Astrocyte (in vitro differentiated cells and primary cell): ENCODE results near the gene TSNAXIP1. TPM values are rescaled to one million over a fixed set of nuclear protein-coding genes. Genes with fewer than 3 reads are reported as not detected.

Experiments
- DNase-seq: peaks from one replicate; pipeline ENCODE4 v3.0.0-alpha.2; 2010; ENCODE audit warnings: low read depth
- FAIRE-seq: peaks from 2 replicates; lab custom pipeline; 2011; peaks lifted over from hg19 to GRCh38; lab: Jason Lieb, UNC
- H2AFZ ChIP-seq: 2 replicates; pipeline ENCODE4 v1.6.0; 2012; ENCODE audit warnings: low read depth, low read length, inconsistent platforms
- H3K27ac ChIP-seq: 2 replicates; pipeline ENCODE4 v1.5.1; 2011; ENCODE audit warnings: low read depth, low read length, inconsistent platforms
- H3K27me3 ChIP-seq: 2 replicates; pipeline ENCODE4 v1.6.0; 2011; ENCODE audit warnings: low read length, inconsistent platforms; ENCODE audit not compliant: insufficient read depth
- H3K36me3 ChIP-seq: 2 replicates; pipeline ENCODE4 v1.5.1; 2011; ENCODE audit warnings: low read length, inconsistent platforms; ENCODE audit not compliant: insufficient read depth
- H3K4me1 ChIP-seq: 2 replicates; pipeline ENCODE4 v1.5.1; 2011; ENCODE audit warnings: low read length, inconsistent platforms; ENCODE audit not compliant: insufficient read depth
- H3K4me2 ChIP-seq: 2 replicates; pipeline ENCODE4 v1.6.0; 2012; ENCODE audit warnings: low read length, inconsistent platforms
- H3K4me3 ChIP-seq: 2 replicates; pipeline ENCODE4 v1.5.1; 2011; ENCODE audit warnings: low read depth, mild to moderate bottlenecking, low read length, inconsistent platforms; ENCODE audit not compliant: insufficient read depth
- H3K79me2 ChIP-seq: 2 replicates; pipeline ENCODE4 v1.6.0; 2012; ENCODE audit warnings: mild to moderate bottlenecking, low read length, inconsistent platforms; ENCODE audit not compliant: insufficient read depth
- H3K9ac ChIP-seq: 2 replicates; pipeline ENCODE4 v1.6.0; 2012; ENCODE audit warnings: mild to moderate bottlenecking, low read length, inconsistent platforms
- H3K9me3 ChIP-seq: 2 replicates; pipeline ENCODE4 v1.5.1; 2012; ENCODE audit warnings: low read depth, mild to moderate bottlenecking, low read length, inconsistent platforms; ENCODE audit not compliant: insufficient read depth
- H4K20me1 ChIP-seq: 2 replicates; pipeline ENCODE4 v1.6.0; 2012; ENCODE audit warnings: low read length, inconsistent platforms; ENCODE audit not compliant: insufficient read depth
- H3K27ac Mint-ChIP-seq: one replicate; pipeline ENCODE4 v1.8.0; 2021; ENCODE audit warnings: mild to moderate bottlenecking, mixed read lengths; ENCODE audit not compliant: unreplicated experiment
- H3K27me3 Mint-ChIP-seq: one replicate; pipeline ENCODE4 v1.8.0; 2021; ENCODE audit warnings: low read depth, mixed read lengths; ENCODE audit not compliant: unreplicated experiment
- H3K36me3 Mint-ChIP-seq: one replicate; pipeline ENCODE4 v1.8.0; 2021; ENCODE audit warnings: low read depth, mixed read lengths; ENCODE audit not compliant: unreplicated experiment
- H3K4me1 Mint-ChIP-seq: one replicate; pipeline ENCODE4 v1.8.0; 2021; ENCODE audit warnings: low read depth, mixed read lengths; ENCODE audit not compliant: unreplicated experiment
- H3K4me3 Mint-ChIP-seq: one replicate; pipeline ENCODE4 v1.8.0; 2021; ENCODE audit warnings: mild to moderate bottlenecking, moderate library complexity, mixed read lengths; ENCODE audit not compliant: unreplicated experiment
- H3K9me3 Mint-ChIP-seq: one replicate; pipeline ENCODE4 v1.8.0; 2021; ENCODE audit warnings: mild to moderate bottlenecking, mixed read lengths; ENCODE audit not compliant: unreplicated experiment
- CTCF ChIP-seq: IDR thresholded peaks from 2 replicates; pipeline ENCODE4 v1.5.1; 2011; ENCODE audit warnings: low read depth, mild to moderate bottlenecking, inconsistent platforms, low read length, moderate library complexity; ENCODE audit not compliant: insufficient read depth
- EZH2 ChIP-seq: IDR thresholded peaks from 2 replicates; pipeline ENCODE4 v1.6.1; 2012; ENCODE audit warnings: mild to moderate bottlenecking, low read length, inconsistent platforms; ENCODE audit not compliant: insufficient read depth
- total RNA-seq: library from RNA; stranded (reverse); gene quantifications from 2 replicates; pipeline ENCODE4 v1.2.1, GENCODE V29; 2021

The TSNAXIP1 gene
- total RNA-seq, 1 donor from 2014 or later = 1.5 TPM

GRCh38 chr16:67837811-67838210 lies 31.1 kb downstream of the TSNAXIP1 start:
- H3K4me2 ChIP-seq = no peak overlapping the region
- no peak overlapping the region for H3K9ac ChIP-seq
- no peak for FAIRE-seq
- H3K27ac Mint-ChIP-seq = no peak overlapping the region
- H3K27me3 ChIP-seq = no peaks in the 10 kb centered on the region
- DNase-seq = no peak
- no peaks in the 10 kb centered on the region for H3K9me3 Mint-ChIP-seq
- H3K27me3 Mint-ChIP-seq = no peaks in the 10 kb centered on the region
- no peak overlapping the region for H3K4me3 ChIP-seq
- H3K9me3 ChIP-seq = no peaks in the 10 kb centered on the region
- H3K36me3 Mint-ChIP-seq = peaks cover 2% of the 10 kb centered on the region
- H3K4me1 Mint-ChIP-seq = peaks cover 9% of the 10 kb centered on the region
- H2AFZ ChIP-seq = no peak overlapping the region
- no peak overlapping the region for H3K27ac ChIP-seq
- H3K36me3 ChIP-seq = no peaks in the 10 kb centered on the region
- no peak for TF ChIP-seq CTCF
- no peak for TF ChIP-seq EZH2
- H3K79me2 ChIP-seq = peaks cover 18% of the 10 kb centered on the region
- no peak overlapping the region for H3K4me3 Mint-ChIP-seq
- peaks cover 10% of the 10 kb centered on the region for H3K4me1 ChIP-seq
- H4K20me1 ChIP-seq = no peaks in the 10 kb centered on the region

GRCh38 chr16:67841198-67841815 lies 34.6 kb downstream of the TSNAXIP1 start:
- Mint-ChIP-seq H3K27me3 (no peaks in the 10 kb centered on the region), H3K27ac (peak overlapping the region; percentile 88), H3K4me3 (peak overlapping the region; percentile 84), H3K9me3 (no peaks in the 10 kb centered on the region), H3K4me1 (peaks cover 25% of the 10 kb centered on the region), H3K36me3 (peaks cover 2% of the 10 kb centered on the region)
- peaks cover 39% of the 10 kb centered on the region for H3K79me2 ChIP-seq
- H3K4me3 ChIP-seq = peak overlapping the region; percentile 89
- peak overlapping the region; percentile 96 for H2AFZ ChIP-seq
- no peaks in the 10 kb centered on the region for H3K36me3 ChIP-seq
- H3K27me3 ChIP-seq = no peaks in the 10 kb centered on the region
- peak overlapping the region; percentile 92 for H3K9ac ChIP-seq
- FAIRE-seq = no peak
- H3K4me1 ChIP-seq = peaks cover 37% of the 10 kb centered on the region
- H3K9me3 ChIP-seq = no peaks in the 10 kb centered on the region
- peak overlapping the region; percentile 98 for H3K27ac ChIP-seq
- TF ChIP-seq EZH2 (no peak), CTCF (no peak)
- H4K20me1 ChIP-seq = peaks cover 16% of the 10 kb centered on the region
- H3K4me2 ChIP-seq = peak overlapping the region; percentile 91
- DNase-seq = no peak

GRCh38 chr16:67841816-67842508 lies 35.3 kb downstream of the TSNAXIP1 start, which contains the start of gene THAP11:
TSS of gene THAP11 (plus strand) at chr16:67842320. CDS start at chr16:67842555, 235 bp downstream.
- peak within 1 kb of the TSS; percentile 98 for H3K27ac ChIP-seq
- peak within 1 kb of the TSS; percentile 96 for H2AFZ ChIP-seq
- peak within 1 kb of the TSS; percentile 91 for H3K4me2 ChIP-seq
- peak within 1 kb of the TSS; percentile 92 for H3K9ac ChIP-seq
- H3K4me3 ChIP-seq = peak within 1 kb of the TSS; percentile 89
- TF ChIP-seq CTCF (peak; percentile 83), EZH2 (no peak)
- no peaks in the 10 kb centered on the region for H3K27me3 Mint-ChIP-seq
- peak within 1 kb of the TSS; percentile 88 for H3K27ac Mint-ChIP-seq
- DNase-seq (peak; percentile 79), FAIRE-seq (no peak)
- H3K4me1 ChIP-seq = peaks cover 38% of the 10 kb centered on the region
- peaks cover 2% of the 10 kb centered on the region for H3K36me3 Mint-ChIP-seq
- H3K79me2 ChIP-seq = peaks cover 45% of the 10 kb centered on the region
- H3K27me3 ChIP-seq = no peaks in the 10 kb centered on the region
- H3K4me3 Mint-ChIP-seq = peak within 1 kb of the TSS; percentile 88
- no peaks in the 10 kb centered on the region for H3K36me3 ChIP-seq
- H3K4me1 Mint-ChIP-seq = peaks cover 25% of the 10 kb centered on the region
- peaks cover 16% of the 10 kb centered on the region for H4K20me1 ChIP-seq
- H3K9me3 Mint-ChIP-seq = no peaks in the 10 kb centered on the region
- no peaks in the 10 kb centered on the region for H3K9me3 ChIP-seq
